Mucosa of gallbladder (tissue), 1 donor: ENCODE measurements around the gene SMAD3. TPM values are rescaled to one million over a fixed set of nuclear protein-coding genes. Genes with fewer than 3 reads are reported as not detected.

Source experiments
- DNase-seq: peaks from one replicate; pipeline ENCODE4 v3.0.0-alpha.2; 2020; ENCODE audit warnings: low spot score
- total RNA-seq: library from RNA; stranded (reverse); gene quantifications from one replicate; pipeline ENCODE4 v1.2.1, GENCODE V29; 2021
- donor health status: DM: no; HTN: no; CAD: no.

The SMAD3 gene
- total RNA-seq, 1 donor from 2014 or later, result 59.0 TPM

DNA sequence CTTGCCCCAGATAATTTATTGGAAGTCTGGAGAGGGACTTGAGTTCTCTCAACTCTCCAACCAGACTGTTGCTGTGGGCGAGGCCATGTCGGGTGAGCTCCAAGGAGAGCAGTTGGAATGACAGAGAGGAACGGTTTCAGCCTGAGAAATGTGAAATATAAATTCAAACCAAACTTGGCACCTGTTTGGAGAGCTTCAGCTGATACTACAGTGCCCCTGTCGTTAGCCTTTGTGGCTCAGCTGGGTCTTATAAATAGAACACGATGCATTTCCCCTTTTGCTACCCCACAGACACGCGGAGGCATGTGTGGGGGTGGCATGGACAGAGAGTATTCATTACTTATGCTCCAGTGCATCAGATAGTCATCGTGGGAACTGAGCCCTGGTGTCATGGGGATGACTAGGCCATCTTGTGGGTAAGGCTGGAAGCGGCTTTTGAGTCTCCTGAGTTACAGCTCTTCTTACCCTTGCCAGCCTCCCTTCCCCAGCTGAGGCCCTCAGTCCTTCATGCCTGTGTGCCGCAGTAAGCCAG lies 15.6 kb downstream of the SMAD3 start:
- peak; percentile 56 for DNase-seq

GRCh38 chr15:67082007-67082536 lies 16.7 kb downstream of the SMAD3 start:
- DNase-seq, result no peak

- DNase-seq, result no peak
Observed at GRCh38 chr15:67083135-67083762, 17.8 kb downstream of the SMAD3 start.

DNA sequence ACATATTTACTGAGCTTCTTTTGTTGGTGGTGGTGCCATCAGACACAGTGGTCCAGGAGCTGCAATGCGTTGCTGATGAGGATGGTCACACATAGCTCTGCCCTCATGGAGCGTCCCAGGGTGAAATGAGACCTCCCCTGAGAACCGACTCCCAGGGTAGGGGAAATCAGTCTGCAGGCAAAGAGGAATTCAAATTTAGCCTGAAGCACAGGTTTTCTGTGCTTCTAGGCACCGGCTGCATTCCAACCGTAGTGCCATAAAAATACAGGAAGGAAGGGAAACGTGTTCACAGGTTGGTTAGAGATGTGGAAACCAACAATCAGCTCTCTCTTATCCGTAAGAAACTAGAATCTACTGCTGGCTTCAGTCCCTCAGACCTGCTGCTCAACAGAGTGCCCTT lies 19.2 kb downstream of the SMAD3 start:
- no peak for DNase-seq

DNA sequence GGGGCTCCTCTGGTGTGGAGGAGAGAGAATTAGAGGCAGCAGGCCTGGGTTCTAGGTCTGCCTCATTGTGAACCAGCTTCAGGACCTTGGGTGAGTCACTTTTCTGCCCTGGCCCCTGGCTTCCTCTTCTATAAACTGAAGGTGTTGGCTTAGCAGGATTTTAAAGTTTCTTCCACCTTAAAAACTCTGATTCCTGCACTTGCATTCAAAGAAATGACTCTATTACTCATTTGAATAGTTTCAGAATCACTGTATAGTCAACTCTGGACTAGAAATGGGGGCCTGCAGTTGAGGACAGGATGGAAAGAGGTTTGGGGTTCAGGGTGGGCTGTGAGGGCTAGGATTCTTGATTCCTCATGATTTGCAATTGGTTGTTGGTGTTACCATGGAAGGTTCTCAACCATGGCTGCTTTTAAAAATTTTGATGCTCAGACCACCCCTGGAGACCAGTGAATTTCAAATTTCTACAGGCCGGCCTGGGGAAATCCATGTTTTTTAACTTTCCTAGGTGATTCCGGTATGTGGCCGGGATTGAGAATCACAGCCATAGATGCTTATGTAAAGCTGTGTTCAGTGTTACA lies 19.9 kb downstream of the SMAD3 start:
- DNase-seq, result no peak

GRCh38 chr15:67085818-67086636 lies 20.6 kb downstream of the SMAD3 start:
- DNase-seq, result no peak

- DNase-seq, result no peak
Observed at GRCh38 chr15:67086637-67086914, 21.2 kb downstream of the SMAD3 start.

DNA sequence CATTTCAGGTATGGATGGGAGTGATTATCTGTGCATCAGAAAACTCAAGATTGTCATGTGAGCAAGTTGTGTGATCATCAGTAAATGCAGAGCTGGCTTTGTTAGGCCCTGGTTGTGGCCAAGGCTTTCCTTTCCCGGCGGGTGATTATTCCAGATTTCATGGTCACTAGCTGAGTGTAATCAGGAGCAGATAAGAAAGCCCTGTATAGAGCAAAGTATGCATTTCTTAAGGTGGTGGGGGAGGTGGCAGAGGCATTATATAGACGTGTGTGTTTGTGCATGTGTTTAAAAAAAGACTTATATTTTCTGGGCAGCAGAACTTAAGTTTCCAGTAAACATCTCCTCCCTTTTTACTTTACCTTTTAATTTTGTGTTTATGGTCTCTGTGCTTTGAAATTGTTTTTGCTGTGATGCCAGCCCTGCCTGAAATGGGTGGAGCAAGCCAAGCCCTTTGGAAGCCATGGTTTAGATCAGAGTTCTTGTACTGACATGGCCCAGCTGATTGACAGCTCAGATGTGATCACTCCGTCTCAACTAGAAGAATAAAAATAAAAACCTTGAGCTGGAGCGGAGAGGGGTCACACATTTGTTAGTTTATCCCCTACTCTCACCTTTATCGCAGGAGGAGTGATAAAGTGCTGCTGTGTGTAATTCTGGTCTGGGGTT lies 22.2 kb downstream of the SMAD3 start:
- no peak for DNase-seq

- DNase-seq, result no peak
Observed at GRCh38 chr15:67089217-67090193, 24.1 kb downstream of the SMAD3 start.

GRCh38 chr15:67090297-67091070 lies 25.1 kb downstream of the SMAD3 start:
- DNase-seq, result no peak

- peak; percentile 75 for DNase-seq
Observed at GRCh38 chr15:67091071-67091979, 25.9 kb downstream of the SMAD3 start.

DNA sequence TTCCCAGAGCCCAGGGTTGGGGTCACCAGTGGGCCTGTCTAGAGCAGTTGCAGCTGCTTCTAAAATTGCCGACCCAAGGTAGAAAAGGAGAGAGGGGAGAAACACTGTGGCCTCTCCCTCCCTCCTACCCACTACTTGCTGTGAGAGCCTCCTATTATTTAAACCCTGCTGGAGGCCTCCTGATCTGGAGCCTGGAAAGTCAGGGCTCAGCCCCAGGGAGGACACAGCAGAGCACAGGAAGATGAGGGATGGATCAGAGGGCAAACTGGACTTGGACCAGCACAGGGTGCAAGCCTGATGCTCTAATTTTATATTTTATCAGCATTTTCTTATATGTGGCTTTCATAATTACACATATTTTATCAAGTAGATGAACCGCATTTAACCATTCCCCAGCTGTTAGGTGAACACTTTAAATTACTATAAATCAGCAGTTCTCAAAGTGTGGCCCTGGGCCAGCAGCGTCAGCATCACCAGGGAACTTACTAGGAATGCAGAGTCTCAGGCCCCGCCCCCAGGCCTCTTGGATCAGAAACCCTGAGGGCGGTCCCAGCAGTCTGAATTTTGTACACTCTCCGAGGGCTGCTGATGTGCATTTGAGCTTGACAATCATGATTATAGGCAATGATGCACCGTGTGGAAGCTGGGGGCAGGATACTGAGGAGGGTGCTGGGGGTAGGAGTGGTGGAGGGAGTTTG lies 26.7 kb downstream of the SMAD3 start:
- no peak for DNase-seq

DNA sequence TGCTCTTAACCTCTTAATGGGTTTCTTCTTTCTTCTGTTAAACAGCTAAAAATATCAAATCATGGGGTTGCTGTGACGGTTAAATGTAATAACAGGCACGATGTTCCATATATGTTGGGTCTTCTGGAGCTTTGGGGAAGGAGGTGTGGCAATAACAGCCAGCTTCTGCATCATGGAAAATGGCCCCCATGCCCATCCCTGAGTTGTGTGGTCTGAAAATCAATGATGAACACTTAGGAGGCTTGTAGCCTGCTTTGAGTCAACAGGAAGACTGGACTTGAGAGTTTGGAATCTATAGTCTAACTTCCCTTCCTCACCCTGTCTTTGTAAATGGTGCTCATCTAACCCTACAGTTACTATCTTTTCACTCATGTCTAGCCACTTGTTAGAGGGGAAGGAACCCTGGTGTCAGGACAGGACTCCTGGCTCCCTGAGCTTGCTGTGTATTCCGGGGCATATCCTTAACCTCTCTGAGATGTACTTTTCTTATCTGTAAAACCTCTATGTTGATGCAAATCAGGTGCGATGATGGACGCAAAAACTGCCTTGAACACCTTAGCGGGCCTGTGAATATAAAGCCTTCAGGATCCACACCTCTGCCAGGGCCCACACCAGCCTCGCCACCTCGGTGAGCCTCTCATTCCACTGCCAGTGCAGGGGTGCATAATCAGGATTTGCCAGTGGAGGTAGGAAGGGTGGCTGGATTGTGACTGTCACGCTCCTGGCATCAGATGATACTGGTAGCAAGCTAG lies 27.5 kb downstream of the SMAD3 start:
- no peak for DNase-seq

DNA sequence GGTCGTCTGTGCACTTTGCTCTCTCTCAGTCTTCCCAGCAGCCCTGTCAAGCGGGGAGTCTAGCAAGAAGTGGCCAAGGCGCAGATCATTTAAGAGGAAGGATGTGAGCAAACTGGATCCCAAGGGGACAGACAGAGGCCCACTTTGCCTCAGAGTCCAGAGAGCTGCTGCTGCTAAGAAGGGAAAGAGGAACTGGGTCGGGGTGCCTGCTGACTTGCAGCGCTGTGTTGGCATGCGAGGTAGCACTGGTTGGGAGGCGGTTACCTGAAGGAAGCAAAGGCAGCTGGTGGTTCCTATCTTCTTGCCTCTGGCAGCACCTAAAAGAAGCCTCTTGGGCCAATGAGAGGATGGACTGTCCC lies 28.1 kb downstream of the SMAD3 start:
- DNase-seq, result no peak

GRCh38 chr15:67094001-67094826 lies 28.8 kb downstream of the SMAD3 start:
- no peak for DNase-seq

DNA sequence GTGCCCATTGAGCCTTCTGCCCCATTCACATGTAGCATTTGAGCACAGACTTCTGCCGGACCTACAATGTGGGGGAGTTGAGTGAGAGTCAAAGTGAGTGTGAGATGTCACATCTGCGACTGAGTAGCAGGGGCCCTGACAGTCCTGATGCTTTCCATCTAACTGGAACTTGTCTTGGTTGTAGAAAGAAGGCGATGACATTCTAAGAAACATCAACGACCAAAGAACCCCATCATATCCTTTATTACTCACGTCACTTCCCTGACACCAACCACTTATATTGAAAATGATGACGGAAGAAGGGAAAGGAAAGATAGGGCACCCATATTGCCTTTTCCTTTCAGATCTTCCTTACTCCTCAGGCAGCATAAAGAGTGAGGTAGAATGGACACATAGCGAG lies 30.5 kb downstream of the SMAD3 start:
- no peak for DNase-seq
